Endometrial microvascular endothelial cells (primary cell): ENCODE data around the gene RBP3. TPM values are rescaled to one million over a fixed set of nuclear protein-coding genes. Genes with fewer than 3 reads are reported as not detected.

ENCODE experiments used
- in situ Hi-C: cut with HindIII; loops from 2 replicates; pipeline ENCODE4 v1.10.0; 2017; ENCODE audit warnings: low sequenced_read_pairs, low pct_unique_long_range_greater_than_20kb; ENCODE audit errors: inconsistent ontology term
- total RNA-seq: library from RNA; depleted of rRNA; stranded (reverse); fragments of >200 nt; gene quantifications from one replicate; pipeline ENCODE4 v1.2.3, GENCODE V29; 2015; ENCODE audit errors: inconsistent ontology term

RBP3 gene
- total RNA-seq, 1 donor from 2014 or later, result not detected

DNA sequence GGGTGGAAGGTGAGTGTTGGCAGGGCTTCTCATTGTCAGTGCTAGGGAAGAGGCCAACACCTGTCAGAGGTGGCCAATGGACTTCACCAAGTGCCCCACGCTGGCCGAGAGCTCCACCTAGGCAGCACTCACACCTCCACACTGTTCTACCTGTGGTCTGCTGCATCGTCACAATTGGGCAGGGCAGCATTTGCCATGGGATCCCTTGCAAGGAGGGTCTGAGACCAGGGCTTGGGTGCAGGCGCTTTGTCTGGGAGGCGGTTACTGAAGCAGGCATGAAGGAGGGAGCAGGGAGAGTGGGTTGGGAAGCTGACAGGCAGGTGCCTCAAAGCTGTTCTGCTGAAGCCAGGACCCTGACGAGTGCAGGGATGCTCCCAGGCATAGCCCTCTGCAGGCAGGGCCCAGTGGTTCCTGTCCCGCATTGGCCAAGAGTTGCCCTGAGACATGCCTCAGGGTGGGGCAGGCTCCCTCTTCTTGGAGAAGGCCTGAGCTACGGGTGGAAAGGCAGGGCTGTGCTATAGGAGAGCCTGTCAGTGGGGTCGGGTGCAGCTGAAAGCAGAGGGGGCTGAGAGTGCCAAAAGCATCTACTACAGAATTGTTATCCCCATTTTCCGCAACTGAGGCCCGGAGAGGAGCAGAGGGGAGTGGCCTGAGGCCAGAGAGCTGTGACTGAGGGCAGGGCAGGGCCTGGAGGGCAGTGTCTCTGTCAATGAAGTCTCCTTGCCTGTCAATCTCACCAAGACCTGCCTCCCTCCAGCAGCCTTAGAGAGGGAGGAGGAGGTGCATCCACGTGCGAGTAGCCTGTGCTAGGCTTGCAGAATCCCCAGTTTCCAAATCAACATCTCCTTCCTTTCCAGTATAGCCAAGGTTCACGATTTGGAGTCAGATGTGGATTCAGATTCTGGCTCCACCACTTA, 4.0 kb downstream of the RBP3 start:
- in situ Hi-C loops, result no loop called here

DNA sequence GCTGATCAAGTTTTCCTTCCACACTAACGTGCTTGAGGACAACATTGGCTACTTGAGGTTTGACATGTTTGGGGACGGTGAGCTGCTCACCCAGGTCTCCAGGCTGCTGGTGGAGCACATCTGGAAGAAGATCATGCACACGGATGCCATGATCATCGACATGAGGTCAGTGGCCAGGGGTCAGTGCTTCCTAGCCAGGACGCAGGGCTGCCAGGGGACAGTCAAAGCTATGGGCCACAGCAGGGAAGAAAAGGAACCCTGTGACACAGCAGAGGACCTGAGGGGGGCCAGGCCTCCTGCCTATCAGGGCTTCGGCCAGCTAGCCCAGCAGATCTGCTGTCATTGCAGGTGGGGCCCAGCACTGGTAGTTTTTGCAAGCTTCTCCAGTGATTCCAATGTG, 5.2 kb downstream of the RBP3 start:
- in situ Hi-C loops, result no loop called here

DNA sequence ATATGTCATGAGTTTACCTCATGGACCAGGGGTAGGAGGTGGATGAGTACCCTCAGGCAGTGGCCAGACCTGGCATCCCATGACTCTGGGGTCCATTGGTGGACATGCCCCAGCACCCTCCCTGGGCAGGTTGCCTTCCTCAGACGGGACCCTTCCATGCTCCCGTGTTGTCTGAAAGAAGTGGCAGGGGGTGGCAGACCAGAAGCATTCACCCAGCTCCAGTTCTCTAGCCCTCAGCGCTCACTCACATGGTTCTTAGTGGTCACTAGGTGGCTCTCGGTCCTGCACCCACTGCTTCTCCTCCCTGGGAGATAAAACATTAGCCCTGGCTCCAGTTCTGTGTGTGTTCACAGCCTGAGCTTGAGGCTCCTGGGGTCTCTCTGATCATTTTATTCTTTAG, 6.0 kb downstream of the RBP3 start:
- in situ Hi-C loops, result no loop called here

DNA sequence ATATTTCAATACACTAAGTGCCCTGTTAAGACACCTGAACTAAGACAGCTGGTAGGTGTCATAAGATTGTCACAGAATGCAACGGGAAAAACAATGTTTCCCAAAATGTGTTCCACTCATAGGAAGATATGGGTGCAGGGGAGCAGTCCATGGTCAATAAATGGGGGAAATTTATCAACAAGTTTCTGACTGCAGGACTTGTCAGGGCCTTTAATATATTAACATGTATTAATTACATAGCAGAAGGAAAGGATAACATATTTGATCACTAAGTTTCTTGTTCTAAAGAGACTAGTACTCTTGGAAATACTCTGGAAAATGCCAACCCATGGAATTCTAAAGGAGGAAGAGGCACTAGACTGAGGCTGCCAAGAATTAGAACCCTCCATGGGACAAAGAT, 6.7 kb downstream of the RBP3 start:
- in situ Hi-C loops, result no loop called here

DNA sequence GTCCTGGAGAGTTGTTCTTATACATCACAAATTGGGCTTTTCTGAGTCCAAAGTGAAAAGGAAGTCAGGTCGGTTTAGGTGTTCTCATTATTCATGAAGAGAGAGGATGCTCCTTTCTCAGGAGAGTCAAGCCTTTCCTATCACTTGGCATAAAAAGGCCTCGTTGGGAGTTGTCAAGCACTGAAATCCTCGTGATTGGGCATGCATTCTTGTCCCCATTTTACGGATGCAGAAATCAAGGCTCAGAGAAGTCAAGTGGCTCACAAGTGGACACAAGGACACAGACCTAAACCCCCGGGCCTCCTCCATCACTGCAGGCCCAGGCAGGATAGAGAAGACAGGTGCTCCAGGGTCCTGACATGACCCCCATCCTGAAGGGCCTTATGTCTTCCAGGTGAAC, 8.5 kb downstream of the RBP3 start:
- in situ Hi-C loops, result no loop called here

DNA sequence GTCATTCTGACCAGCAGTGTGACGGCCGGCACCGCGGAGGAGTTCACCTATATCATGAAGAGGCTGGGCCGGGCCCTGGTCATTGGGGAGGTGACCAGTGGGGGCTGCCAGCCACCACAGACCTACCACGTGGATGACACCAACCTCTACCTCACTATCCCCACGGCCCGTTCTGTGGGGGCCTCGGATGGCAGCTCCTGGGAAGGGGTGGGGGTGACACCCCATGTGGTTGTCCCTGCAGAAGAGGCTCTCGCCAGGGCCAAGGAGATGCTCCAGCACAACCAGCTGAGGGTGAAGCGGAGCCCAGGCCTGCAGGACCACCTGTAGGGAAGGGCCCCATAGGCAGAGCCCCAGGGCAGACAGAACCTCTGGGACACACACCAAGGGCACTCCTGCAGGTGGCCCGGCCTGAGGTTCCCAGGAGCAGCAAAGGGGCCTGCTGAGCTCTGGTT, 9.0 kb downstream of the RBP3 start:
- in situ Hi-C loops, result no loop called here

DNA sequence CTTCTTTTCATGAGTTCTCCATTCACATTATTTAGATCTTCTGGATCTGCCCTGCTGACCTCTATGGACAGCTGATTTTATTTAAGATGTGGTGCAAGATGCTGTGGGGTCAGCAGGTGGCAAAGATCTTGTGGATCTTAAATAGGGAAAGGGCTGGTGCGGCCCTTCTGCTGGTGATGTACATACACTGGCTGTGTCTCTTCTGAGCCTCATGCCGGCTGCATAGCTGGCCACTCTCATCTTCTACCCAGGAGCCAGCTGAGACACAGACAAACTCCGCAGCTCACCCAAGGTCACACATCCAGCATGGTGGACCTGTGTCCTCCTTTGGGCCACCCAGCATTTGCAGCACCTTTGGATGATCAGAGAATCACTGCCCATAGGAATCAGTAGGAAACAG, 9.7 kb downstream of the RBP3 start:
- in situ Hi-C loops, result no loop called here

DNA sequence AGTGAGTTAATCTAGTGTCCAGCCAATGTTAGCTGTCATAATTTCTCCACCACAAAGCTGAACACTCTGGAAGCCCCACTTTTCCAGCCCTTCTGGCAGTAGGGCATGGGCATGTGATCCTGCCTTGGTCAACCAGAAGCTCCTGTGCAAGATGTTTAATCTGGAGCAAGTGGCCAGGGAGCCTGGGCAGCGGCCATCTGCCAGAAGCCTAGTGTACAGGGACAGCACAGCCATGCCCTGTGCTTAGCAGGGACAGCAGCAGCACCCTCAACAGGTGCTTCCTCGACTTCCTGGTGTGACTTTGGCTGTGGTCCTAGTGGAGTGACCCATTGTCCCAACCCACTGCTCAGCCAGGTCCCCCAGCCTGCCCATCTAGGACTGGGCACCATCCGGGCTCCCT, 10.3 kb downstream of the RBP3 start:
- in situ Hi-C loops, result no loop called here

DNA sequence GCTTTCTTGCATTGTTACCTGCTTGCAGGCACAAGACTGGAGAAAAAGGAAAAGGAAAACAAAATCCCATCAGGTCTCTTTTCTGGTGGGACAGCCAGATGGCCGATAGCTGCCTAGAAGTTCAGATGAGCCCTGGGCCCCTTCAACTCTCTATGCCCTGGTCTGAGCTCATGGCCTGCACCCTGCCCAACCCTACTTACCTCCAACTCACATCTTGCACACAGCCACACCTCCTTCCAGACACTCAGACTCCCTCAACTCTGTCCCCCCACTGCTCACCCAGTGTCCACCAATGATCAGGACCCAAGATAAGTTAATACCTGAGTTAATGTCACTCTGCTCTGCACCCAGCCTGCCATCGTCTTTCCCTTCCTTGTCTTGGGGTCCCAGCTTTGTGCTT, 10.9 kb downstream of the RBP3 start:
- in situ Hi-C loops, result no loop called here

DNA sequence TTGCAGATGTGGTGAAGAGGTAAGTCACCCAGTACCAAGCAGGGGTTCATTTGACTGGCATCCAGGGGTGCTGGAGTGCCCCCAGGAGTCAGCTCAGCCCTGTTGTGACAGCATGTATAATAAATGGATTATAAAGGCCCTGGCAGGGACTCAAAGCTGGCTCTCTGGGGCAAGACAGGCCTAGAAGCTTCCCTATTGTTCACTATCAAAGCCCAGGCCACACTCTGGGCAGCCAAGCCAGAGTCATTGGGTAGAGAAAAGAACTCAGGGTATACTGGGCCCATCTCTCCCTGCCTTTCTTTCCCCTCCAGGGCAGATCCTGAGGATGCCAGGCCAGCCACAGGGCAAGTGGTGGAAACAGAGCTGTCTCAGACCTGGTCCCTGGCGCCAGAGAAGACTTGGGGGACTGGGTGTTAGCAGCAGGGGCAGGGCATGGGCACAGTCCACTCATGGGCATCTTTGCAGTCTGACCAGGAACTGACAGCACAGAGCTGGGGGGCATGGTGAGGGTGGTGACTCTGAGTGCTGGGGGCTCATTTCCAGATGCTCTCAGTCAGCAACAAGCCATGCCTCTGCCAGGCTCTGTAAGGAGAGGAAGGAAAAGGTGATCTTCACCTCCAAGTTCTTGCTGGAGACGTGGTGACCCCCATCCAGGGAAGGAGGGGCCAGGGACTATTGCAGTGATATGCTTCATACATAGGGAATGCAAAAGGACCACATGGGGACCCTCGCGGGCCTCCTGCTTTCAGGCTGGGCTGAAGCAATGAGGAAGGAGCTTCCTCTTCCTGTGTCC, 11.7 kb downstream of the RBP3 start:
- in situ Hi-C loops, result no loop called here

DNA sequence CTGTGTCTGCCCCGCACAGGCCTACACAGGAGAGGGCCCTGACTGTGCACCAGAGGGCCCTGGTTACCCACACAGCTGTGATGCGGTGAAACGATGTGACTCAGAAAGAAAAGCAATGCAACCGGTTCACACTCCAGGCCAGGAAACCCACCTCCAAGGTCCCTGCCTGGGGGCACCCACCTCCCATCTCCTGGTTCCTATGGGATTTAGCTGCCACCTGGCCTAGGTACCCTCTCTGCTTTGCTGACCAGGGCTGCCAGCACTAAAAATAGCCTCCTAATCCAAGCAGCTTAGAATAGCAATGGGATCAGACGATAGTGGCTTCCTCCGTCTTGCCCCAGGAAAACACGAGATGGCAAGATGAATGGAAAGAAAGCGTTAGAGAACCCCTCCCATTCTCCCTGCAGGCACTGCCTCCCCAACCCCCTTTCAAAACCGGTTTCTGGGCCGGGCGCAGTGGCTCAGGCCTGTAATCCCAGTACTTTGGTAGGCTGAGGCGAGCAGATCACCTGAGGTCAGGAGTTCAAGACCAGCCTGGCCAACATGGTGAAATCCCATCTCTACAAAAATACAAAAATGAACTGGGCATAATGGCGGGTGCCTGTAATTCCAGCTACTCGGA, 12.4 kb downstream of the RBP3 start:
- in situ Hi-C loops, result no loop called here

DNA sequence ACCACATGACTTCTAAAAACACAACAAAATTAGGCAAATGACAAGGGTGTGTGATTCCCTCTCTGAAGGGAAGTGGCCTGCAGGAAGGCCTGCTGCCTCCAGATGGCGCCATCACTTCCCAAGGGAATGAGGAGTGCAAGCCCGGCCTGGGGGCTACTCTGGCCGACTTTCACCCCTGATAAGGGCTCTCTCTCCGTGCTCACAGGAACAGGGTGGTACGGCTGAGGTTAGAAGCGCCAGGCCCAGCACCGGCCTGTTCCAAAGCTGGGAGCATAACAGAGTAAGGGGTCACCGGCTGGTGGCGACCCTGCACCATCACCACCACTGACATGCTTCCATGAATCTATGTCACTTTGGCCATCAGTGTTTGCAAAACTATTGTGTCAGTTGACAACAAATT, 13.1 kb downstream of the RBP3 start:
- in situ Hi-C loops, result no loop called here

DNA sequence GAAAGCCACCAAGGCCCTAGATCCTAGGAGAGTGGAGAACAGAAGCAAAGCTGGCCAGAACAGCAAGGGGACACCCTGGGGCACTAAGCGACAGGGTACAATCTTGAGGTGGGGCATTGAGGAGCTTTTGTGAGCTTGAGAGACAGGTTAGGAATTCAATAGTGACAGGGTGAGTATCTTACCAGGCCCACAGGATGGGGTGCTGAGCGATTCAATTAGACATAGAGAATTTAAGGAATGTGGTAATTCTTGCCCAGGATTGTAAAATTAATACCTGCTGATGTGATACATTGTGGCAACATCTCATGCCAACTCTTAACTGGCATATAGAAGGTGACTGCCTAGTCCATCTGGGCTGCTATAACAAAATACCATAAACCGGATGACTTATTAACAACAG, 14.0 kb downstream of the RBP3 start:
- in situ Hi-C loops, result no loop called here

DNA sequence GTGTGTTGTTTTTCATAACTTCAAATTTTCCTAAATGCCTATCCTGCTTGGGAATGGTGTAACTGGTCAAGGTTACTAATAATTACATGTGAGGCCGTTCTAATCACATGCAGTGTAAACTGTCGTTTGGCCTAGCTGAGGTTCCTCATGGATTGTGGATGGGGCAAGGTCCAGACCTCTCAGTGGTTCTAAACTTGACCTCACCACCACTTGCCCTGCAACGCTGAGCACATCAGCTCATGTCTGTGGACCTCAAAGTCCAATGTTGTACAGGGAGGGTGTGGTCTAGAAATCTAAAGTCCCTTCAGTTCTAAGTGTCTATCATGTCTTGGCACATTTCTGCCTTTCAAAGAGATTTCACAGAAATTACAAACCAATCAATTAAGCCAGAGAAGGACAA, 15.6 kb downstream of the RBP3 start:
- in situ Hi-C loops, result no loop called here

DNA sequence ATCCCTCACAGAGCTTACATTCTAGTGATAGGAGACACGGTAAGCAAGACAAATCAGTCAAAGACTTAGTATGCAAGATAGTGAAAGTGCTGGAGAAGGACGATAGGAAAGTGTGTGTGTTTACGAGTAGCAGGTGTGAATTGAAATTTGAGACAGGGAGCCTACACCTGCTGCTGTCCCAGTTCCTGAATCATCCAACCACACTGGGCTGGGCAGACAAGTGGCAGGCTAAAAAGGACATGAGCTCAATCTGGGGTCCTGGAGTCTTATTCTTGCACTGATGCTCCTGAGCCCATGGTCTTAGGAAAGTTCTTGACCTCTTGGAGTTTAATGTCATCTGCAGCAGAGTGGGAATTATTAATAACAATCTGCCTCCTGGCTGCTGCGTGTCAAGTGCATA, 16.2 kb downstream of the RBP3 start:
- in situ Hi-C loops, result no loop called here

DNA sequence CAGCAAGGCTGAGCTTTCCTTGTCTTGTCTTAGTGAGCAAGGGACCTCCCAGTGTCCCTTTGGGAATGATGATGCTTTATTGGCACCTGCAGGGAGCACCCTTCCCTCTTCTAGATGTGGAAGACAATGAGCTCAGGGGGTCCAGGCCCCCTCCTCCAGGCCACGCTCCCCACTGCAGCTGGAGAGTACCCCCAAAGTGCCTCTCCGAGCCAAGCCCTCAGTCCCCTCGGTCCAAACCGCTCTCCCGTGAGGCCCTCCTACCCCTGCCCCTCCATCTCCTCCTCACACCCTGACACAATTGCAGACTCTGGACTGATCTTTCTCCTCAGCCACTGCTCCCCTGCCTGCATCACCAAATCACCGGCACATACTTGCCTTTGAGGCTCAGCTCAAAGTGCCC, 16.7 kb downstream of the RBP3 start:
- in situ Hi-C loops, result no loop called here

DNA sequence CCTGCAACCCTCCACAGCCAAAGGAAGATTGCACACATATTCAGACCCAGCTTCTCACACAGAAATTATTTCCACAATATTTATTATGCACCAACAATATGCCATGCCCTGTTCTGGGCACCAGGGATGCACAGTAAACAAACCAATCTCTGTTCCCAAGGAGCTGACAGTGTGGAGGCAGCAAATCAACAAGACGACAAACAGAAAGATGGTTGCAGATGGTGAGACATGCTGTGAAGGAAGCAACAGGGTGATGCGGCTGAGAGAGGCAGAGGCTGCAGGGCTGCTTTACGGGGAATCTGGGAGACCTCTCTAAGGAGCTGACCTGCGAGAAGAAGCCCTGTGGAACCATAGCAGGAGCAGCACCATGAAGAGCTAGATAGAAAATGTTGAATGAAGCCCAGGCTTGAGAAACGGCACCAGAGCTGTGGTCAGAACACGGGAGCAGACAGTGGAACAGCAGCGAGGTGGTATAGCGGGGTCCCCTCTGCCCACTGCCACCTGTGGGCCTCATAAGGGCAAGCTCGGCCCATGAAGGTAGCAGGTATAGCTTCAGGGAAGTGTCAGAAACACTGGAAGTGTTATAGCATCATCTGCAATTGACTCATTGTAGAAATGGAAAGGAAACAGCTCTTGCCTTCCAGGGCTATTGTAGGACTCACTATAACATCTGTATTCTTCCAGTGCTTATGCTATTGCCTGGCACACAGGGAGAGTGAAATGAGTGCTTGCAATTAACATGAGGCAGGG, 17.4 kb downstream of the RBP3 start:
- in situ Hi-C loops, result no loop called here

DNA sequence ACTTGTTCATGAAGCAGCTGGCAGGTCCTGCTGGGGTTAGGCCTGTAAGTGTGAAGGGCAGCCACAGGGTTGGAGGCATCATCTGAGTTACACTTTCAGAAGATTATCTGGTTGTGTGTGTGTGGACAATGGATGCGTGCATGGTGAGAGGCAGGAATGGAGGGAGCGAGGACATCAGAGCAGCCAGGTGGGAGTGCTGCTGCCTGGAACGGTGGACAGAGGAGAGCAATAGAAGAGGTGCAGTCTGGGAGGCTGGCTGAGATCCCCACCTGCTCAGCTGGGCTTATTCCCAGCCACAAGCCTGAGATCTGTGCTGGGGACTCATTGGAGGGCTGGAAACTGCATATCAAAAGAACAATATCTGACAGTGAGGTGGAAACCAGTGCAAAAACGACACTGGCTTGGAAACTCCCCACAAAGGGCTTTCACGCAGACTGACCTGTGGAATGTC, 18.0 kb downstream of the RBP3 start:
- in situ Hi-C loops, result no loop called here
